K562 (cell line): Measurements from ENCODE around the gene PIAS3.

Source experiments
- CTCF ChIP-seq, 3 experiments: IDR thresholded peaks in 2 of 3; conservative IDR thresholded peaks in 1 of 3; 2 replicates each; pipeline ENCODE4 v1.5.1; 2011 to 2012; ENCODE audit warnings: low read length in 3 of 3, mild to moderate bottlenecking in 3 of 3, control low read depth in 2 of 3, improper control_type of control experiment in 1 of 3, inconsistent platforms in 1 of 3, low read depth in 1 of 3, mixed read lengths in 1 of 3, moderate library complexity in 1 of 3; ENCODE audit not compliant: insufficient read depth in 2 of 3
- ESRRA ChIP-seq: fragments of 450-650 bp; IDR thresholded peaks from 2 replicates; pipeline ENCODE4 v1.6.1; 2014; ENCODE audit warnings: low read depth, mild to moderate bottlenecking, moderate library complexity, borderline replicate concordance
- EZH2 ChIP-seq: IDR thresholded peaks from 2 replicates; pipeline ENCODE4 v1.6.1; 2012; ENCODE audit warnings: low read depth, mild to moderate bottlenecking, inconsistent platforms, low read length, borderline replicate concordance
- FOXK2 ChIP-seq, 2 experiments: fragments of 450-650 bp; IDR thresholded peaks in 1 of 2; conservative IDR thresholded peaks in 1 of 2; 2 replicates each; pipeline ENCODE4 v1.6.1; 2016; ENCODE audit warnings: low read depth in 2 of 2, mild to moderate bottlenecking in 1 of 2
- IRF1 ChIP-seq: sonication (generic); formaldehyde crosslinking; IDR thresholded peaks from 2 replicates; pipeline ENCODE4 v1.8.0; 2022; ENCODE audit warnings: missing genetic modification reagents, mild to moderate bottlenecking, borderline replicate concordance
- NFE2L1 ChIP-seq: fragments of 450-650 bp; IDR thresholded peaks from 2 replicates; pipeline ENCODE4 v1.6.1; 2016; ENCODE audit warnings: missing genetic modification characterization, low read depth, mild to moderate bottlenecking, missing compliant biosample characterization, moderate library complexity, borderline replicate concordance
- RCOR1 ChIP-seq, 2 experiments: IDR thresholded peaks; 2 replicates each; pipeline ENCODE4 v1.6.1; 2012; ENCODE audit warnings: low read depth in 2 of 2, low read length in 2 of 2, borderline replicate concordance in 1 of 2, improper control_type of control experiment in 1 of 2
- TAF1 ChIP-seq: IDR thresholded peaks from 2 replicates; pipeline ENCODE4 v1.6.1; 2011; ENCODE audit warnings: mild to moderate bottlenecking, low read length, moderate library complexity; ENCODE audit not compliant: insufficient read depth, control insufficient read depth, severe bottlenecking; ENCODE audit errors: extremely low read depth
- YY1 ChIP-seq, 3 experiments: IDR thresholded peaks; 2 replicates each; pipeline ENCODE4 v1.6.1; 2011; ENCODE audit warnings: low read length in 2 of 3, mild to moderate bottlenecking in 2 of 3, moderate library complexity in 2 of 3, borderline replicate concordance in 1 of 3, control low read depth in 1 of 3, low read depth in 1 of 3; ENCODE audit not compliant: insufficient read depth in 3 of 3, insufficient replicate concordance in 2 of 3, control insufficient read depth in 1 of 3, insufficient read length in 1 of 3; ENCODE audit errors: extremely low read depth in 1 of 3
- ZNF449 ChIP-seq: fragments of 250-450 bp; sonication (Bioruptor Pico); IDR thresholded peaks from 2 replicates; pipeline ENCODE4 v1.8.0; 2022; ENCODE audit warnings: moderate library complexity, mild to moderate bottlenecking, inconsistent platforms
- ZNF561 ChIP-seq: fragments of 450-650 bp; formaldehyde crosslinking; conservative IDR thresholded peaks from 2 replicates; pipeline ENCODE4 v1.4.0; 2020; ENCODE audit warnings: mild to moderate bottlenecking, moderate library complexity
- TF ChIP-seq, protein P1 (sequence below), 2 experiments: fragments of 450-650 bp in 1 of 2; sonication (generic) in 1 of 2; formaldehyde crosslinking in 1 of 2; IDR thresholded peaks in 1 of 2; conservative IDR thresholded peaks in 1 of 2; 2 replicates each; pipeline versions ENCODE4 v1.6.1 to v1.8.1; 2016 to 2023; ENCODE audit warnings: mild to moderate bottlenecking in 2 of 2, moderate library complexity in 2 of 2, inconsistent platforms in 1 of 2, missing genetic modification reagents in 1 of 2

DNA sequence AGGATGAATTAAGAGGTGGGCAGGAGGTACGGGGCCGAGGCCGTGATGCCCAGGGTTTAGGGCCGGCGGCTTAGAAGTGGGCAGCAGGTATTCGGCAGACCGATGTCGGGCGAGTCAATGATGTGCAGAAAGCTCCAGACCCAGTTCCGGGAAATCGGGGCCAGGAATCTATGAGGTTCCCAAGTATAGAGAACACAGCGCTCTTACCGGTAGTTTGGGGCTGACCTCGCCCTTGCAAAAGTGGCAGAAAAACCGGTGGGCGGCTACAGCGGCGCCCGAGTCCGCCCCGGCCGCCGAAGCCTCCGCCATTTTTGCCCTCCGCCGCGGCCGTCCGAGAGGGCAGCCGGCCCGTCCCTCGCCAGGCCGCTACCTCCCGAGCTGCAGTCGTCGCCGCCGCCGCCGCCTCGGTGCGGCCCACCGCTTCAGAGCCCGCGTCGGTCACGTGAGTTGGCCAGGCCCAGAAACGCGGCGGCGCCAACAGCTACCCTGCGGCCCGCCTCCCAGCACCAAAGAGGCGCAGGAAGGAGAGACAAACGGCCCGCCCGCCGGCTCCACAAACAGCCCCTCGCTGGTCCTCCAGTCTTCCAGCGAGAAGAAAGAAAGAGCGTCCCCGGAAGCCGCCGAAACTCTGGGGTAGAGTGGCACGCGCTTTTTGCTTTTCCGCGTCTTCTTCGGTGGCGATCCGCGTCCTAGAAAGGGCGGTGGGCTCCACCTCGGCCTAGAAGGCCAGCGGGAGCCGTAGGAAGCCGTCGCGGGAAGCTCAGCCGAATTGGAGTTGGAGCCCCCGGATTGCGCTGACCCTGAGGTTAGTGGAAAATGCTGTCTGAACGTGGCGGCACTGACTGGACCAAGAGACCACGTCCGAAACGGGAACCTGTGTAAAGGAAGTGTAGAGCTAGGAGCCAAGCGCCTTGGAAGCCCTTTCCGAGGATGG is 35.0 kb downstream of the PIAS3 start, which contains the start of the genes POLR3C and RNF115:
- no peak for TF ChIP-seq RCOR1 (IDR thresholded peaks at IDR 0.05; ENCODE audit: borderline replicate concordance in 1 of 2, low read depth in 2 of 2, low read length in 2 of 2)
- no peak for TF ChIP-seq IRF1 (CRISPR knock-in tag)
- TF ChIP-seq ZNF449 (CRISPR knock-in tag): no peak
- peak; percentile 89 for TF ChIP-seq TAF1
- TF ChIP-seq EZH2: no peak
- 0 out of 2 replicates have a peak, but pooled peaks have one; percentile 46 for TF ChIP-seq ESRRA
- TF ChIP-seq, protein P1, sequence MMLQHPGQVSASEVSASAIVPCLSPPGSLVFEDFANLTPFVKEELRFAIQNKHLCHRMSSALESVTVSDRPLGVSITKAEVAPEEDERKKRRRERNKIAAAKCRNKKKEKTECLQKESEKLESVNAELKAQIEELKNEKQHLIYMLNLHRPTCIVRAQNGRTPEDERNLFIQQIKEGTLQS (IDR thresholded peaks at IDR 0.05): no peak
- TF ChIP-seq, protein P1 (CRISPR knock-in tag; conservative IDR thresholded peaks at IDR 0.05): no peak; the same call in 1 of the 2 replicates
- no peak for TF ChIP-seq CTCF (IDR thresholded peaks at IDR 0.05 in 2 of 3, conservative IDR thresholded peaks at IDR 0.05 in 1 of 3; ENCODE audit: insufficient read depth in 2 of 3, low read depth in 1 of 3, low read length in 3 of 3)
- peak; percentile 54 to 90 (median 77) for TF ChIP-seq YY1 (IDR thresholded peaks at IDR 0.05; ENCODE audit: borderline replicate concordance in 1 of 3, control insufficient read depth in 1 of 3, extremely low read depth in 1 of 3, insufficient read depth in 3 of 3, insufficient read length in 1 of 3, insufficient replicate concordance in 2 of 3, low read depth in 1 of 3, low read length in 2 of 3)
- TF ChIP-seq FOXK2 (conservative IDR thresholded peaks at IDR 0.05 in 1 of 2, IDR thresholded peaks at IDR 0.05 in 1 of 2; ENCODE audit: low read depth in 2 of 2): peak in 1 of 2 experiments; percentile 25; a peak in 1 of 4 replicates
- TF ChIP-seq NFE2L1 (tag): no peak
- TF ChIP-seq ZNF561 (CRISPR knock-in tag): no peak
